Sigmoid colon (tissue), 4 donors: ENCODE results near the gene CDK5R1.

ENCODE experiments used
- CTCF ChIP-seq, 4 experiments: fragments of 450-650 bp in 3 of 4; fragments of 200-600 bp in 1 of 4; IDR thresholded peaks; one replicate each; pipeline ENCODE4 v1.5.1; 2016 to 2019; ENCODE audit warnings: antibody characterized with exemption in 4 of 4, mild to moderate bottlenecking in 3 of 4, moderate library complexity in 2 of 4
- POLR2A ChIP-seq, 2 donors: fragments of 450-650 bp; IDR thresholded peaks; one replicate each; pipeline ENCODE4 v1.6.1; 2016; ENCODE audit warnings: antibody characterized with exemption in 2 of 2, mild to moderate bottlenecking in 2 of 2, moderate library complexity in 2 of 2
- POLR2AphosphoS5 ChIP-seq, 4 donors: sonication (generic); formaldehyde crosslinking; IDR thresholded peaks; one replicate each; pipeline ENCODE4 v1.6.1; 2017; ENCODE audit warnings: antibody characterized with exemption in 4 of 4

- no peak for TF ChIP-seq POLR2A (IDR thresholded peaks at IDR 0.05)
- TF ChIP-seq CTCF (IDR thresholded peaks at IDR 0.05): no peak
- no peak for TF ChIP-seq POLR2AphosphoS5 (IDR thresholded peaks at IDR 0.05)
These were observed 4.8 kb downstream of the CDK5R1 start for GRCh38 chr17:32491371-32492263.
